A549 (cell line): ENCODE results near the gene KRABD2.

Source experiments
- MAFK ChIP-seq: fragments of 450-650 bp; IDR thresholded peaks from 2 replicates; pipeline ENCODE4 v1.6.1; 2014; ENCODE audit not compliant: partially characterized antibody
- NR3C1 ChIP-seq: fragments of >200 bp; sonication (Bioruptor Twin); formaldehyde crosslinking; IDR thresholded peaks from 3 replicates; pipeline ENCODE4 v1.6.1; 2017
- POLR2A ChIP-seq: IDR thresholded peaks from 2 replicates; pipeline ENCODE4 v1.6.1; 2012; ENCODE audit warnings: mild to moderate bottlenecking, low read length
- RAD21 ChIP-seq, 2 experiments: fragments of >200 bp in 1 of 2; sonication (Bioruptor Twin) in 1 of 2; formaldehyde crosslinking in 1 of 2; IDR thresholded peaks in 1 of 2; conservative IDR thresholded peaks in 1 of 2; 2 replicates in 1 of 2; 3 replicates in 1 of 2; pipeline ENCODE4 v1.6.1; 2012 to 2018; ENCODE audit warnings: inconsistent platforms in 1 of 2
- TF ChIP-seq, protein P1 (sequence below): fragments of >200 bp; sonication (Bioruptor Twin); formaldehyde crosslinking; IDR thresholded peaks from 3 replicates; pipeline ENCODE4 v1.5.1; 2016
- TF ChIP-seq, protein P2 (sequence below): fragments of 450-650 bp; IDR thresholded peaks from 2 replicates; pipeline ENCODE4 v1.6.1; 2014; ENCODE audit warnings: antibody characterized with exemption
- TF ChIP-seq, protein P3 (sequence below): IDR thresholded peaks from 2 replicates; pipeline ENCODE4 v1.6.1; 2012
- TF ChIP-seq, protein P4 (sequence below): fragments of 200-600 bp; sonication (generic); IDR thresholded peaks from 2 replicates; pipeline ENCODE4 v1.6.1; 2016; ENCODE audit warnings: antibody characterized with exemption, mild to moderate bottlenecking, moderate library complexity
- TF ChIP-seq, protein P5 (sequence below): IDR thresholded peaks from 2 replicates; pipeline ENCODE4 v1.6.1; 2012; ENCODE audit warnings: low read depth, borderline replicate concordance

DNA sequence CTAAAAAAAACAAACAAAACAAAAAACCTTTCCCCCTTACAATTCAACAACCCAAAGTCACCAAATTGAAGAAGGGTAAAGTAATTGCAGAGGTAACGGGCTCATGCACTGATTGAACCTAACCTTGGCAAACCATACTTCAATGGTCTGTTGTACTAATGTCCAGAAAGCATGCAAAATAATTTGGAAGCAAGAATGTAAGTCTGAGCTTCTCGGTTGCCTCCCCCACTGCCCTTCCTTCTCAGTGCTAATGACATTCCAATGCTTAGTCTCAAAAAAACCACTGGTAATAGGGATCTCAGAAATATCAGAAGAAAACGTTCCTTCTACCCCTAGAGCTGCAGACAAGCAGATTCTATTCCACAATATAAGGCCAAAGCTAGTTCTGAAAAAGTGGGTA is 15.8 kb downstream of the KRABD2 start:
- TF ChIP-seq, protein P1, sequence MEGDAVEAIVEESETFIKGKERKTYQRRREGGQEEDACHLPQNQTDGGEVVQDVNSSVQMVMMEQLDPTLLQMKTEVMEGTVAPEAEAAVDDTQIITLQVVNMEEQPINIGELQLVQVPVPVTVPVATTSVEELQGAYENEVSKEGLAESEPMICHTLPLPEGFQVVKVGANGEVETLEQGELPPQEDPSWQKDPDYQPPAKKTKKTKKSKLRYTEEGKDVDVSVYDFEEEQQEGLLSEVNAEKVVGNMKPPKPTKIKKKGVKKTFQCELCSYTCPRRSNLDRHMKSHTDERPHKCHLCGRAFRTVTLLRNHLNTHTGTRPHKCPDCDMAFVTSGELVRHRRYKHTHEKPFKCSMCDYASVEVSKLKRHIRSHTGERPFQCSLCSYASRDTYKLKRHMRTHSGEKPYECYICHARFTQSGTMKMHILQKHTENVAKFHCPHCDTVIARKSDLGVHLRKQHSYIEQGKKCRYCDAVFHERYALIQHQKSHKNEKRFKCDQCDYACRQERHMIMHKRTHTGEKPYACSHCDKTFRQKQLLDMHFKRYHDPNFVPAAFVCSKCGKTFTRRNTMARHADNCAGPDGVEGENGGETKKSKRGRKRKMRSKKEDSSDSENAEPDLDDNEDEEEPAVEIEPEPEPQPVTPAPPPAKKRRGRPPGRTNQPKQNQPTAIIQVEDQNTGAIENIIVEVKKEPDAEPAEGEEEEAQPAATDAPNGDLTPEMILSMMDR, result no peak
- TF ChIP-seq, protein P2, sequence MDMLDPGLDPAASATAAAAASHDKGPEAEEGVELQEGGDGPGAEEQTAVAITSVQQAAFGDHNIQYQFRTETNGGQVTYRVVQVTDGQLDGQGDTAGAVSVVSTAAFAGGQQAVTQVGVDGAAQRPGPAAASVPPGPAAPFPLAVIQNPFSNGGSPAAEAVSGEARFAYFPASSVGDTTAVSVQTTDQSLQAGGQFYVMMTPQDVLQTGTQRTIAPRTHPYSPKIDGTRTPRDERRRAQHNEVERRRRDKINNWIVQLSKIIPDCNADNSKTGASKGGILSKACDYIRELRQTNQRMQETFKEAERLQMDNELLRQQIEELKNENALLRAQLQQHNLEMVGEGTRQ, result no peak
- TF ChIP-seq POLR2A, result no peak
- TF ChIP-seq, protein P3, sequence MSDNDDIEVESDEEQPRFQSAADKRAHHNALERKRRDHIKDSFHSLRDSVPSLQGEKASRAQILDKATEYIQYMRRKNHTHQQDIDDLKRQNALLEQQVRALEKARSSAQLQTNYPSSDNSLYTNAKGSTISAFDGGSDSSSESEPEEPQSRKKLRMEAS, result no peak
- no peak for TF ChIP-seq RAD21 (conservative IDR thresholded peaks at IDR 0.05 in 1 of 2, IDR thresholded peaks at IDR 0.05 in 1 of 2)
- no peak for TF ChIP-seq NR3C1
- no peak for TF ChIP-seq MAFK
- TF ChIP-seq, protein P4, sequence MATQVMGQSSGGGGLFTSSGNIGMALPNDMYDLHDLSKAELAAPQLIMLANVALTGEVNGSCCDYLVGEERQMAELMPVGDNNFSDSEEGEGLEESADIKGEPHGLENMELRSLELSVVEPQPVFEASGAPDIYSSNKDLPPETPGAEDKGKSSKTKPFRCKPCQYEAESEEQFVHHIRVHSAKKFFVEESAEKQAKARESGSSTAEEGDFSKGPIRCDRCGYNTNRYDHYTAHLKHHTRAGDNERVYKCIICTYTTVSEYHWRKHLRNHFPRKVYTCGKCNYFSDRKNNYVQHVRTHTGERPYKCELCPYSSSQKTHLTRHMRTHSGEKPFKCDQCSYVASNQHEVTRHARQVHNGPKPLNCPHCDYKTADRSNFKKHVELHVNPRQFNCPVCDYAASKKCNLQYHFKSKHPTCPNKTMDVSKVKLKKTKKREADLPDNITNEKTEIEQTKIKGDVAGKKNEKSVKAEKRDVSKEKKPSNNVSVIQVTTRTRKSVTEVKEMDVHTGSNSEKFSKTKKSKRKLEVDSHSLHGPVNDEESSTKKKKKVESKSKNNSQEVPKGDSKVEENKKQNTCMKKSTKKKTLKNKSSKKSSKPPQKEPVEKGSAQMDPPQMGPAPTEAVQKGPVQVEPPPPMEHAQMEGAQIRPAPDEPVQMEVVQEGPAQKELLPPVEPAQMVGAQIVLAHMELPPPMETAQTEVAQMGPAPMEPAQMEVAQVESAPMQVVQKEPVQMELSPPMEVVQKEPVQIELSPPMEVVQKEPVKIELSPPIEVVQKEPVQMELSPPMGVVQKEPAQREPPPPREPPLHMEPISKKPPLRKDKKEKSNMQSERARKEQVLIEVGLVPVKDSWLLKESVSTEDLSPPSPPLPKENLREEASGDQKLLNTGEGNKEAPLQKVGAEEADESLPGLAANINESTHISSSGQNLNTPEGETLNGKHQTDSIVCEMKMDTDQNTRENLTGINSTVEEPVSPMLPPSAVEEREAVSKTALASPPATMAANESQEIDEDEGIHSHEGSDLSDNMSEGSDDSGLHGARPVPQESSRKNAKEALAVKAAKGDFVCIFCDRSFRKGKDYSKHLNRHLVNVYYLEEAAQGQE, result no peak
- TF ChIP-seq, protein P5, sequence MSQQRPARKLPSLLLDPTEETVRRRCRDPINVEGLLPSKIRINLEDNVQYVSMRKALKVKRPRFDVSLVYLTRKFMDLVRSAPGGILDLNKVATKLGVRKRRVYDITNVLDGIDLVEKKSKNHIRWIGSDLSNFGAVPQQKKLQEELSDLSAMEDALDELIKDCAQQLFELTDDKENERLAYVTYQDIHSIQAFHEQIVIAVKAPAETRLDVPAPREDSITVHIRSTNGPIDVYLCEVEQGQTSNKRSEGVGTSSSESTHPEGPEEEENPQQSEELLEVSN, result no peak
